Astrocyte (in vitro differentiated cells and primary cell): ENCODE results near the gene FGD6. TPM values are rescaled to one million over a fixed set of nuclear protein-coding genes. Genes with fewer than 3 reads are reported as not detected.

Experiments used
- DNase-seq: peaks from one replicate; pipeline ENCODE4 v3.0.0-alpha.2; 2010; ENCODE audit warnings: low read depth
- FAIRE-seq: peaks from 2 replicates; lab custom pipeline; 2011; peaks lifted over from hg19 to GRCh38; lab: Jason Lieb, UNC
- H2AFZ ChIP-seq: 2 replicates; pipeline ENCODE4 v1.6.0; 2012; ENCODE audit warnings: low read depth, low read length, inconsistent platforms
- H3K27ac ChIP-seq: 2 replicates; pipeline ENCODE4 v1.5.1; 2011; ENCODE audit warnings: low read depth, low read length, inconsistent platforms
- H3K27me3 ChIP-seq: 2 replicates; pipeline ENCODE4 v1.6.0; 2011; ENCODE audit warnings: low read length, inconsistent platforms; ENCODE audit not compliant: insufficient read depth
- H3K36me3 ChIP-seq: 2 replicates; pipeline ENCODE4 v1.5.1; 2011; ENCODE audit warnings: low read length, inconsistent platforms; ENCODE audit not compliant: insufficient read depth
- H3K4me1 ChIP-seq: 2 replicates; pipeline ENCODE4 v1.5.1; 2011; ENCODE audit warnings: low read length, inconsistent platforms; ENCODE audit not compliant: insufficient read depth
- H3K4me2 ChIP-seq: 2 replicates; pipeline ENCODE4 v1.6.0; 2012; ENCODE audit warnings: low read length, inconsistent platforms
- H3K4me3 ChIP-seq: 2 replicates; pipeline ENCODE4 v1.5.1; 2011; ENCODE audit warnings: low read depth, mild to moderate bottlenecking, low read length, inconsistent platforms; ENCODE audit not compliant: insufficient read depth
- H3K79me2 ChIP-seq: 2 replicates; pipeline ENCODE4 v1.6.0; 2012; ENCODE audit warnings: mild to moderate bottlenecking, low read length, inconsistent platforms; ENCODE audit not compliant: insufficient read depth
- H3K9ac ChIP-seq: 2 replicates; pipeline ENCODE4 v1.6.0; 2012; ENCODE audit warnings: mild to moderate bottlenecking, low read length, inconsistent platforms
- H3K9me3 ChIP-seq: 2 replicates; pipeline ENCODE4 v1.5.1; 2012; ENCODE audit warnings: low read depth, mild to moderate bottlenecking, low read length, inconsistent platforms; ENCODE audit not compliant: insufficient read depth
- H4K20me1 ChIP-seq: 2 replicates; pipeline ENCODE4 v1.6.0; 2012; ENCODE audit warnings: low read length, inconsistent platforms; ENCODE audit not compliant: insufficient read depth
- H3K27ac Mint-ChIP-seq: one replicate; pipeline ENCODE4 v1.8.0; 2021; ENCODE audit warnings: mild to moderate bottlenecking, mixed read lengths; ENCODE audit not compliant: unreplicated experiment
- H3K27me3 Mint-ChIP-seq: one replicate; pipeline ENCODE4 v1.8.0; 2021; ENCODE audit warnings: low read depth, mixed read lengths; ENCODE audit not compliant: unreplicated experiment
- H3K36me3 Mint-ChIP-seq: one replicate; pipeline ENCODE4 v1.8.0; 2021; ENCODE audit warnings: low read depth, mixed read lengths; ENCODE audit not compliant: unreplicated experiment
- H3K4me1 Mint-ChIP-seq: one replicate; pipeline ENCODE4 v1.8.0; 2021; ENCODE audit warnings: low read depth, mixed read lengths; ENCODE audit not compliant: unreplicated experiment
- H3K4me3 Mint-ChIP-seq: one replicate; pipeline ENCODE4 v1.8.0; 2021; ENCODE audit warnings: mild to moderate bottlenecking, moderate library complexity, mixed read lengths; ENCODE audit not compliant: unreplicated experiment
- H3K9me3 Mint-ChIP-seq: one replicate; pipeline ENCODE4 v1.8.0; 2021; ENCODE audit warnings: mild to moderate bottlenecking, mixed read lengths; ENCODE audit not compliant: unreplicated experiment
- CTCF ChIP-seq: IDR thresholded peaks from 2 replicates; pipeline ENCODE4 v1.5.1; 2011; ENCODE audit warnings: low read depth, mild to moderate bottlenecking, inconsistent platforms, low read length, moderate library complexity; ENCODE audit not compliant: insufficient read depth
- EZH2 ChIP-seq: IDR thresholded peaks from 2 replicates; pipeline ENCODE4 v1.6.1; 2012; ENCODE audit warnings: mild to moderate bottlenecking, low read length, inconsistent platforms; ENCODE audit not compliant: insufficient read depth
- total RNA-seq: library from RNA; stranded (reverse); gene quantifications from 2 replicates; pipeline ENCODE4 v1.2.1, GENCODE V29; 2021

FGD6 gene
- total RNA-seq, 1 donor from 2014 or later: 26.5 TPM

- Mint-ChIP-seq H3K36me3 (peaks cover 1% of the 10 kb centered on the region), H3K4me3 (no peak overlapping the region), H3K27me3 (no peaks in the 10 kb centered on the region), H3K4me1 (no peaks in the 10 kb centered on the region), H3K27ac (no peak overlapping the region), H3K9me3 (no peaks in the 10 kb centered on the region)
- DNase-seq (peak; percentile 27), FAIRE-seq (no peak)
- no peaks in the 10 kb centered on the region for H3K27me3 ChIP-seq
- H3K9ac ChIP-seq: no peak overlapping the region
- no peaks in the 10 kb centered on the region for H3K9me3 ChIP-seq
- peaks cover under 1% of the 10 kb centered on the region for H4K20me1 ChIP-seq
- no peak overlapping the region for H3K4me3 ChIP-seq
- H3K36me3 ChIP-seq: peaks cover under 1% of the 10 kb centered on the region
- no peak for TF ChIP-seq CTCF
- no peak for TF ChIP-seq EZH2
- H3K4me1 ChIP-seq: peaks cover 3% of the 10 kb centered on the region
- H3K4me2 ChIP-seq: no peak overlapping the region
- H2AFZ ChIP-seq: no peak overlapping the region
- H3K27ac ChIP-seq: no peak overlapping the region
- peaks cover 29% of the 10 kb centered on the region for H3K79me2 ChIP-seq
Observed at GRCh38 chr12:95074766-95075165, 142.5 kb downstream of the FGD6 start.

DNA sequence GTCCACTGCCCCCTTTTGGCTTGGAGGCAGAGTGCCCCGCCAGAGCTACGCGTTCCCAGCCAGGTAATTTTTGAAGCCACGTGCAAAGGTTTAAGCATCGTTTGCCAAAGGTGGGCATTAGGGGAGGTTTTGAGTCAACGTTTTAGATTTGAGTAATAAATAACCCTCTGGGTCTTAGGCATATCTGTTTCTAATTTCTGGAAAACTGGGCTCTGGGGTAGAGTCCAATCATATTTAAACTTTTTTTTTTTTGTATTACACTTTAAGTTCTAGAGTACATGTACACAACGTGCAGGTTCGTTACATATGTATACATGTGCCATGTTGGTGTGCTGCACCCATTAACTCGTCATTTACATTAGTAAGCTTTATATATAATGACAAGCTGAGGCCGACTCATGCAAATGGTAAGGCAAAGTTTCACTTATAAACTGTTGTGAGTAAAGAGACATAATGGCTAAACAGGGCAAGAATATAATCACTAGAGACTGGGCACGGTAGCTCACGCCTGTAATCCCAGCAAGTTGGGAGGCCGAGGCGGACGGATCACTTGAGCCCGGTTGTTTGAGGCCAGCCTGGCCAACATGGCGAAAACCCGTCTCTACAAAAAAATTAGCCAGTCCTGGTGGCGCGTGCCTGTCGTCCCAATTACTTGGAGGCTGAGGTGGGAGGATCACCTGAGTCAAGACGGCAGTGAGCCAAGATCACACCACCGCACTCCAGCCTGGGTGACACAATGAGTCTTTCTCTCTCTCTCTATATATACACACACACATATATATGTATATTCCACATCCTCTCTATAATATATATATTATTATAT is 143.4 kb downstream of the FGD6 start:
- Mint-ChIP-seq H3K4me1 (no peaks in the 10 kb centered on the region), H3K36me3 (peaks cover 1% of the 10 kb centered on the region), H3K4me3 (peak overlapping the region; percentile 94), H3K27me3 (no peaks in the 10 kb centered on the region), H3K27ac (peak overlapping the region; percentile 81), H3K9me3 (no peaks in the 10 kb centered on the region)
- Histone ChIP-seq H3K27ac (no peak overlapping the region), H3K4me2 (peak overlapping the region; percentile 87), H3K4me3 (peak overlapping the region; percentile 74), H2AFZ (no peak overlapping the region), H3K36me3 (peaks cover 7% of the 10 kb centered on the region), H3K9ac (peak overlapping the region; percentile 88), H4K20me1 (peaks cover 8% of the 10 kb centered on the region), H3K9me3 (no peaks in the 10 kb centered on the region), H3K4me1 (peaks cover 3% of the 10 kb centered on the region), H3K27me3 (no peaks in the 10 kb centered on the region), H3K79me2 (peaks cover 37% of the 10 kb centered on the region)
- TF ChIP-seq CTCF (peak; percentile 74), EZH2 (no peak)
- no peak for FAIRE-seq
- DNase-seq: no peak
